Thymus (tissue), 11 donors: ENCODE measurements around the gene ABCA10. TPM values are rescaled to one million over a fixed set of nuclear protein-coding genes. Genes with fewer than 3 reads are reported as not detected.

Experiments
- DNase-seq, 9 donors: peaks; one replicate each; pipeline ENCODE4 v3.0.0-alpha.2; 2013; ENCODE audit warnings: low spot score in 9 of 9, low read depth in 6 of 9, missing footprints in 1 of 9
- H3K27ac ChIP-seq, 2 donors: one replicate each; pipeline ENCODE4 v1.5.1; 2013; ENCODE audit warnings: control low read depth in 1 of 2, low read depth in 1 of 2, low read length in 1 of 2, mild to moderate bottlenecking in 1 of 2, moderate library complexity in 1 of 2
- H3K27me3 ChIP-seq, 2 donors: one replicate each; pipeline ENCODE4 v1.5.1; 2013; ENCODE audit warnings: low read length in 1 of 2; ENCODE audit not compliant: control insufficient read depth in 2 of 2, insufficient read depth in 1 of 2
- H3K36me3 ChIP-seq, 2 donors: one replicate each; pipeline ENCODE4 v1.5.1; 2013; ENCODE audit warnings: low read length in 1 of 2, mild to moderate bottlenecking in 1 of 2, moderate library complexity in 1 of 2; ENCODE audit not compliant: control insufficient read depth in 2 of 2, insufficient read depth in 2 of 2
- H3K4me1 ChIP-seq, 2 donors: one replicate each; pipeline ENCODE4 v1.5.1; 2013; ENCODE audit warnings: low read length in 2 of 2; ENCODE audit not compliant: control insufficient read depth in 2 of 2, insufficient read depth in 2 of 2
- H3K4me3 ChIP-seq, 2 donors: one replicate each; pipeline ENCODE4 v1.5.1; 2013; ENCODE audit warnings: low read length in 2 of 2, control low read depth in 1 of 2, mild to moderate bottlenecking in 1 of 2
- H3K9me3 ChIP-seq, 2 donors: one replicate each; pipeline ENCODE4 v1.5.1; 2013; ENCODE audit warnings: low read length in 1 of 2, mild to moderate bottlenecking in 1 of 2; ENCODE audit not compliant: control insufficient read depth in 2 of 2, insufficient read depth in 1 of 2
- WGBS: extraction: QIAGEN DNeasy Blood & Tissue Kit; methylation state at CpG from one replicate; pipeline ENCODE4 v1.1.7; 2013; 5-methylcytosine and 5-hydroxymethylcytosine counted together
- polyA plus RNA-seq: library from polyadenylated mRNA; stranded (reverse); fragments of 200-250 nt; gene quantifications from one replicate; pipeline ENCODE4 v1.2.3, GENCODE V29; 2013
- total RNA-seq: library from RNA; stranded (reverse); fragments of 120-200 nt; gene quantifications from one replicate; pipeline ENCODE4 v1.2.4, GENCODE V29; 2013
- donor health status: healthy.

ABCA10 gene
- total and polyA plus RNA-seq, 2 donors = 1.1 to 11.0 TPM

DNA sequence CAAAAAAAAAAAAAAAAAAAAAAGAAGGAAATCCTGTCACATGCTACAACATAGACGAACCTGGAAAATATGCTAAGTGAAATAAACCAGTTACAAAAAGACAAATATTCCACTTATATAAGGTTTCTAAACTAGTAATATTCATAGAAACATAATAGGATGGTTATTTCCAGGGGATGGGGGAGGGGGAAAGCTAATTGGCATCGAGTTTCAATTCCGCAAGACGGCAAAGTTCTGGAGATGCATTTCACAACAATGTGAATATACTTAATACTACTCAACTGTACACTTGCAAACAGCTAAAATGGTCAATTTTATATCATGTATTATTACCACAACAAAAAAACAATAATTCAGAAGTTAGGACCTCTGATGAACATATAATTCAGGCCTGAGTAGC lies 130.0 kb downstream of the ABCA10 start:
- no peak overlapping the region for H3K4me3 ChIP-seq
- no peak for DNase-seq
- H3K9me3 ChIP-seq = no peaks in the 10 kb centered on the region
- 95% methylated on average over 4 of the region's 4 CpGs for WGBS
- no peaks in the 10 kb centered on the region for H3K27me3 ChIP-seq
- H3K27ac ChIP-seq = no peak overlapping the region
- H3K36me3 ChIP-seq = no peaks in the 10 kb centered on the region
- H3K4me1 ChIP-seq = no peaks in the 10 kb centered on the region

Other genes with a start within 250 kb of the ABCA10 start
- gene ABCA9, start 167.9 kb downstream of the ABCA10 start, total RNA-seq = 1.1 TPM
- gene ABCA9, start 167.9 kb downstream of the ABCA10 start, polyA plus RNA-seq = 2.8 TPM
- 5.5 TPM for gene ABCA6, start 86.9 kb downstream of the ABCA10 start, total RNA-seq
- gene ABCA6, start 86.9 kb downstream of the ABCA10 start, polyA plus RNA-seq = 5.0 TPM
- gene ABCA5, start 98.3 kb upstream of the ABCA10 start, total RNA-seq = 8.3 TPM
- gene ABCA5, start 98.3 kb upstream of the ABCA10 start, polyA plus RNA-seq = 63.1 TPM
- gene MAP2K6, start 185.9 kb upstream of the ABCA10 start, total RNA-seq = 18.5 TPM
- 11.2 TPM for gene MAP2K6, start 185.9 kb upstream of the ABCA10 start, polyA plus RNA-seq